ENCODE data around the gene CTDNEP1. TPM values are rescaled to one million over a fixed set of nuclear protein-coding genes. Genes with fewer than 3 reads are reported as not detected.

Gene CTDNEP1
- total RNA-seq, 2 donors from 2014 or later, result 33.5 to 44.8 TPM

DNA sequence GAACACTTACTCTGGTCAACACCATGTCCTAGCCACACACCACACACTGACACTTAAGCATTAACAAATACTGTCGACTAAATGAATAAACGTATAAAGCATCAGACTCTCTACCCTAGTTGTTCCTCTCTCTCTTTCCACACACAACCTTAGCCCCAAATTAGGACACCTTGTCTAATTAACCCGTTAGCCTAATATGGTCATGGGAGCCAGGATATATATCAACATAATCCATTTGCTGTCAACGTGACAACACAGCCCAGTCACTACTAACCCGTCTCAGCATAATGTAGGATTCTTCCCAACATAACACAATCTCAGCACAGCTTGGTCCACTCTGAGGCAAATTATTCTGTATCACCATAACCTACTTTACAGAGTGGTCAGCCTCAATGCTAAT, 19.4 kb downstream of the CTDNEP1 start:
- Histone ChIP-seq H3K27ac (no peak overlapping the region), H3K36me3 (replicated peaks in 1 of 2; ENCODE audit: insufficient read depth in 1 of 2, low read depth in 2 of 2) (peaks cover 0 to 10% of the 10 kb centered on the region in 2 donors), H3K27me3 (no peaks in the 10 kb centered on the region), H3K4me1 (peaks cover 48% of the 10 kb centered on the region), H3K9me3 (no peaks in the 10 kb centered on the region), H3K4me3 (no peak overlapping the region)
- no peak for ATAC-seq
- intact Hi-C loops (cut with DNase I), result no loop called here
- WGBS, 2 donors, result 77 to 85% methylated on average over 5 of the region's 5 CpGs
- DNase-seq, result no peak
- TF ChIP-seq POLR2A (IDR thresholded peaks at IDR 0.05), result no peak
- TF ChIP-seq, protein P1, sequence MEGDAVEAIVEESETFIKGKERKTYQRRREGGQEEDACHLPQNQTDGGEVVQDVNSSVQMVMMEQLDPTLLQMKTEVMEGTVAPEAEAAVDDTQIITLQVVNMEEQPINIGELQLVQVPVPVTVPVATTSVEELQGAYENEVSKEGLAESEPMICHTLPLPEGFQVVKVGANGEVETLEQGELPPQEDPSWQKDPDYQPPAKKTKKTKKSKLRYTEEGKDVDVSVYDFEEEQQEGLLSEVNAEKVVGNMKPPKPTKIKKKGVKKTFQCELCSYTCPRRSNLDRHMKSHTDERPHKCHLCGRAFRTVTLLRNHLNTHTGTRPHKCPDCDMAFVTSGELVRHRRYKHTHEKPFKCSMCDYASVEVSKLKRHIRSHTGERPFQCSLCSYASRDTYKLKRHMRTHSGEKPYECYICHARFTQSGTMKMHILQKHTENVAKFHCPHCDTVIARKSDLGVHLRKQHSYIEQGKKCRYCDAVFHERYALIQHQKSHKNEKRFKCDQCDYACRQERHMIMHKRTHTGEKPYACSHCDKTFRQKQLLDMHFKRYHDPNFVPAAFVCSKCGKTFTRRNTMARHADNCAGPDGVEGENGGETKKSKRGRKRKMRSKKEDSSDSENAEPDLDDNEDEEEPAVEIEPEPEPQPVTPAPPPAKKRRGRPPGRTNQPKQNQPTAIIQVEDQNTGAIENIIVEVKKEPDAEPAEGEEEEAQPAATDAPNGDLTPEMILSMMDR (IDR thresholded peaks at IDR 0.05), result no peak

DNA sequence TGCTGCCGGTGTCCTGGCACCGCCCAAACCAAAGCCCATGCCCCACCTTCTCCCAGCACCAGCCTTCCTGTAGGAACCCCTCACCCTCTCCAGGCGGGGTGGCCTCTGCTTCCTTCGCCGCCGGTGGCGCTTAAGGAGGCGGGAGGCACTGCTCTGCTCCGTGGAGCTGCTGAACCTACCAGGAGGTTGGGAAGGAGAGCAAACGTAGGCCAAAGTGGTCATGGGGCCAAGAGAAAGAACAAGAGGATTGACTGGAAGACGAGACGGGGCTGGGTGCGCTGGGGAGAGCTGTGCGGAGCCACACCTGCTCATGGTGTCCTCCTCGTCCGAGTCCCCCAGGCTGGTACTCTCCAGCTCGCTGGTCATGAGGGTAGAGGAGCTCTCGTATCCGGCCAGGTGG, 22.0 kb downstream of the CTDNEP1 start:
- no peak for ATAC-seq
- H3K9me3 ChIP-seq, result no peaks in the 10 kb centered on the region
- H3K27me3 ChIP-seq, result no peaks in the 10 kb centered on the region
- intact Hi-C loops (cut with DNase I), result no loop called here
- H3K36me3 ChIP-seq (replicated peaks in 1 of 2; ENCODE audit: insufficient read depth in 1 of 2, low read depth in 2 of 2), result peaks cover 0 to 10% of the 10 kb centered on the region in 2 donors
- no peak overlapping the region for H3K27ac ChIP-seq
- WGBS, 2 donors, result 92 to 95% methylated on average over 16 to 19 of the region's 19 CpGs
- no peak for TF ChIP-seq POLR2A (IDR thresholded peaks at IDR 0.05)
- TF ChIP-seq, protein P1 (IDR thresholded peaks at IDR 0.05), result no peak
- no peak for DNase-seq
- peaks cover 25% of the 10 kb centered on the region for H3K4me1 ChIP-seq
- no peak overlapping the region for H3K4me3 ChIP-seq

DNA sequence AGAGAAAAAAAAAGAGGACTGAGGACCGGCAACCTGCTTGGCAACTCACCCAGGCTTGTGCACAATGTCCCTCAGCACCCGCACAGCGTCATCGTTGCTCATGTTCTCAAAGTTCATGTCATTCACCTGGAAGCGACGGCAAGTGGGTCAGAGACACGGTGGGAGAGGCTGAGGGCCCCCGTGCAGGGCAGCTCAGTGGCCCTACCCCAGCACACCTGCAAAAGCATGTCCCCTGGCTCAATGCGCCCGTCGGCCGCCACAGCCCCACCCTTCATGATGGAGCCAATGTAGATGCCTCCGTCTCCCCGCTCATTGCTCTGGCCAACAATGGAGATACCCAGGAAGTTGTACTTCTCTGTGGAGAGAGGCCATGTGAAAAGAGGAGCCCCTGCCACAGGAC, 22.6 kb downstream of the CTDNEP1 start:
- Histone ChIP-seq H3K4me1 (peaks cover 28% of the 10 kb centered on the region), H3K27ac (peak overlapping the region in 1 of 4 donors; percentile 12), H3K9me3 (no peaks in the 10 kb centered on the region), H3K36me3 (replicated peaks in 1 of 2; ENCODE audit: insufficient read depth in 1 of 2, low read depth in 2 of 2) (peaks cover 0 to 14% of the 10 kb centered on the region in 2 donors), H3K27me3 (no peaks in the 10 kb centered on the region), H3K4me3 (no peak overlapping the region)
- DNase-seq (no peak), ATAC-seq (no peak)
- TF ChIP-seq POLR2A (IDR thresholded peaks at IDR 0.05), result no peak
- TF ChIP-seq, protein P1 (IDR thresholded peaks at IDR 0.05), result no peak
- intact Hi-C loops (cut with DNase I), result no loop called here
- 87 to 94% methylated on average over 8 to 14 of the region's 14 CpGs for WGBS, 2 donors

DNA sequence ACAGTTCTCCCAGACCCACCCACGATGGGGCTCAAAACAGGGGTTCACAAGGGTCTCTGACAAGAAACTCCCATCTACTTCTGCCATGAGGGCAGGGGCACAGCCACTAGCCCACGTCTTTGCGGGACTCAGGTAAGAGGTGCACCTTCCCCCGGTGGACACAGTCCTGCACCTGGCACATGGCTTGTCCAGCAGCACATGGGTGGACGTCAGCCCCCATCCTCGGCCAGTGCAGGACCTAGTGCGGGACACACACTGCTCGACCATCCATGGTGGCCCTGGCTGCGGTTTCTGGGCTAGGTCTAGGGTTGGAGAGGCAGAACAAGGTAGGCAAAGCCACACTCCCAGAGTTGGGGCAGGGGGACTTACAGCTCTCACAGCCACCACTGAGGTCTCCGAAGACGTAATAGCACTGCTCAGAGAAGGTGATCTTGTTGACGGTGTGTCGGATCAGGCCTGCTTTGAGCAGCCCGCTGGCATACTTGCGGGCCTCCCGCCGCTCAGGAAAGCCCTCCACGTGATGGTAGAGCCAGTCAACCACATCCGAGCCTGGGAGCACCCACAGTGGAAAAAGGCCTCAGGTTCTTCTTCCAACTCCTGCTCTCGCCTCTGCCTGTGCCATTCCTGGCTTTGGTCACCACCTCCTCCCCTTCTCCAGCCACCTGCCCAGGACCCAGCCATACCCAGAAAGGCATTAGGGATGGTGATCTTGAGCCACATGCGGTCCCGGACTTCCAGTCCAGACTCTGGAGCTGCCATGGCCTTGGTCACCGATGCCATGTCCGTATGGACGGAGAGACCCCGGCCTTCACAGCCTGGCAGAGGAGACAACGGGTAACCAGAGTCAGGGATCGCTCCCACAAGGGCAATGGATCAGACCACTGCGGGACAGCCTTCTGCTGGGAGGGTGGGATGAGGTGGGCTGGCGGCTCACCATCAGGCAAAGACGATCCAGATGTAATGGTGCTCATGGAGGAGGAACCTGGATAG, 24.5 kb downstream of the CTDNEP1 start:
- TF ChIP-seq POLR2A (IDR thresholded peaks at IDR 0.05), result no peak
- TF ChIP-seq, protein P1 (IDR thresholded peaks at IDR 0.05), result no peak
- H3K36me3 ChIP-seq (replicated peaks in 1 of 2; ENCODE audit: insufficient read depth in 1 of 2, low read depth in 2 of 2), result peaks cover 0 to 28% of the 10 kb centered on the region in 2 donors
- H3K4me3 ChIP-seq, result no peak overlapping the region
- intact Hi-C loops (cut with DNase I), result no loop called here
- ATAC-seq, result no peak
- H3K4me1 ChIP-seq, result peaks cover 29% of the 10 kb centered on the region
- no peak for DNase-seq
- 89 to 91% methylated on average over 15 to 28 of the region's 31 CpGs for WGBS, 2 donors
- no peaks in the 10 kb centered on the region for H3K27me3 ChIP-seq
- peak overlapping the region in 1 of 4 donors; percentile 14 for H3K27ac ChIP-seq
- no peaks in the 10 kb centered on the region for H3K9me3 ChIP-seq
